H1 (cell line): ENCODE data around the gene GALNT2.

Experiments
- EZH2 ChIP-seq: fragments of 200-600 bp; sonication (generic); IDR thresholded peaks from 2 replicates; pipeline ENCODE4 v1.7.1; 2012; ENCODE audit warnings: low read depth, mild to moderate bottlenecking, moderate library complexity, low read length, inconsistent platforms; ENCODE audit not compliant: severe bottlenecking
- GABPA ChIP-seq: IDR thresholded peaks from 2 replicates; pipeline ENCODE4 v1.6.1; 2011; ENCODE audit warnings: mild to moderate bottlenecking, low read length, moderate library complexity, borderline replicate concordance; ENCODE audit not compliant: insufficient read depth
- JUN ChIP-seq: IDR thresholded peaks from 2 replicates; pipeline ENCODE4 v1.6.1; 2011; ENCODE audit warnings: low read depth, mild to moderate bottlenecking, improper control_type of control experiment, low read length
- SP1 ChIP-seq: IDR thresholded peaks from 2 replicates; pipeline ENCODE4 v1.6.1; 2011; ENCODE audit warnings: low read depth, low read length
- TEAD4 ChIP-seq: IDR thresholded peaks from 2 replicates; pipeline ENCODE4 v1.6.1; 2012; ENCODE audit warnings: low read depth, low read length, inconsistent platforms, mixed read lengths
- TF ChIP-seq, protein P1 (sequence below), 3 experiments: IDR thresholded peaks; 1 replicate in 2 of 3; 2 replicates in 1 of 3; pipeline versions ENCODE4 v1.5.1 to v1.6.1; 2011; ENCODE audit warnings: low read length in 3 of 3, mild to moderate bottlenecking in 3 of 3, inconsistent platforms in 2 of 3, low read depth in 1 of 3, moderate library complexity in 1 of 3; ENCODE audit not compliant: insufficient read depth in 1 of 3; ENCODE audit errors: control extremely low read depth in 1 of 3

DNA sequence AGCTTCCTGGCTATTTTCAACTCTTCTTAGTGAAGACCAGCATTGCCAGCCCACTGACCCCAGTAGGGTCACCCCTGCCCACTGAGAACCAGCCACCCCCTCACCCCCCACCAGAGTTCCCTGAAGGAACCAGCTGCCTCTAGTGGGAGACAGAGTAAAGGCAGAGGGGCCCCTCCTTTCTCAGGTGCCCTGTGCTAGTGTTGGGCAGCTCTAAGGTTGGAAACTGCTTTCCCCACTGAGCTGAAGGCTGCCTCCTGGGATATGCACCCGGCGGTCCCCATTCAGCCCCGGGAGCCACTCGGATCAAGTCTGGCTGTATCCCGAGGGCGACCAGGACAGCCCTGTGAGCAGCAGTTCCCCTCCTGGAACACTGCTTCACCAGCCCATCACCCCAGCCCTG lies 248.1 kb downstream of the GALNT2 start:
- TF ChIP-seq TEAD4 (no peak), SP1 (no peak), GABPA (no peak), EZH2 (no peak), JUN (no peak)
- TF ChIP-seq, protein P1, sequence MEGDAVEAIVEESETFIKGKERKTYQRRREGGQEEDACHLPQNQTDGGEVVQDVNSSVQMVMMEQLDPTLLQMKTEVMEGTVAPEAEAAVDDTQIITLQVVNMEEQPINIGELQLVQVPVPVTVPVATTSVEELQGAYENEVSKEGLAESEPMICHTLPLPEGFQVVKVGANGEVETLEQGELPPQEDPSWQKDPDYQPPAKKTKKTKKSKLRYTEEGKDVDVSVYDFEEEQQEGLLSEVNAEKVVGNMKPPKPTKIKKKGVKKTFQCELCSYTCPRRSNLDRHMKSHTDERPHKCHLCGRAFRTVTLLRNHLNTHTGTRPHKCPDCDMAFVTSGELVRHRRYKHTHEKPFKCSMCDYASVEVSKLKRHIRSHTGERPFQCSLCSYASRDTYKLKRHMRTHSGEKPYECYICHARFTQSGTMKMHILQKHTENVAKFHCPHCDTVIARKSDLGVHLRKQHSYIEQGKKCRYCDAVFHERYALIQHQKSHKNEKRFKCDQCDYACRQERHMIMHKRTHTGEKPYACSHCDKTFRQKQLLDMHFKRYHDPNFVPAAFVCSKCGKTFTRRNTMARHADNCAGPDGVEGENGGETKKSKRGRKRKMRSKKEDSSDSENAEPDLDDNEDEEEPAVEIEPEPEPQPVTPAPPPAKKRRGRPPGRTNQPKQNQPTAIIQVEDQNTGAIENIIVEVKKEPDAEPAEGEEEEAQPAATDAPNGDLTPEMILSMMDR (IDR thresholded peaks at IDR 0.05; ENCODE audit: control extremely low read depth in 1 of 3, insufficient read depth in 1 of 3, low read depth in 1 of 3, low read length in 3 of 3): peak in 1 of 3 experiments; percentile 9; a peak in 1 of 4 replicates
